GM19025 (cell line): ENCODE data around the gene CBX8.

ENCODE experiments used
- ATAC-seq: cut with Tn5 transposase; IDR thresholded peaks from one replicate; pipeline ENCODE4 v1.9.1; 2021; ENCODE audit warnings: mild to moderate bottlenecking, low read depth, moderate library complexity; ENCODE audit not compliant: unreplicated experiment

CBX8 gene

DNA sequence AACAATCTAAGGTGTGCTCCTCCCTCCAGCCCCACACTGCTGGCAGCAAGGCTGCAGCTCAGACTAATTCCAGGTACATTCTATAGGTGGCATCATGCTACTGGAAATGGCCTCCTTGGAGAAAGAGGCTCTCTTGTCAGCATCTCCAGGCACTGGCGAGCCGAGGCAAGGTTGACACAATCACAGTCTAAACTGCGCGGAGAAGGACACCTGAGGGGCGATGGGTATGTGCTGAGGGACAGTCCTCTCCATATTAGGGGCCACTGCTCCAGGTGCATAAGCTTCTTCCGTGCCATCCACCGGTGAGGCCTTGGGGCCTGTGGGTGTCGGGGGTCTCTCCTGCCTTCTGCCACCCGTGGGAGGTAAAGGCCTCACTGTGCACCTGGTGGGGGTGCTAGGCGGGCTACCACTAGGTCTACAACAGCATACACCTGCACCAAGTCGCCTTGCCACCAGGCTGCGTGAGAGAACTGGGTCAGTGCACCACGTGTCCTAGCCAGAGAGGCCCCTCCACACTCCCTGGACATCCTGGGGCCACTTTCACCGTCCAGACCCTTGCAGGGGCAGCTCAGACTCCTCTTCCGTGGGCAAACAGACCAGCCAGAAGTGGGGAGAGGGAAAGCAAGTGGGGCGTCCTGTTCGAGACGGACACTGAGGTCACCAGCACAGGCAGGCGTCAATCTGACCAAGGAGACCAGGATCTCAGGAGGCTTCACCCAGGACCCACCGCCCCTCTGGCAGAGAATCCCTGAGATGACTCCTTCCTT lies 12.1 kb upstream of the CBX8 start:
- ATAC-seq = no peak

- no peak for ATAC-seq
Measured at GRCh38 chr17:79806863-79807720, 10.2 kb upstream of the CBX8 start.

GRCh38 chr17:79806446-79806760 lies 9.5 kb upstream of the CBX8 start:
- no peak for ATAC-seq

GRCh38 chr17:79804856-79805696 lies 8.2 kb upstream of the CBX8 start:
- peak; percentile 6 for ATAC-seq

- ATAC-seq = peak; percentile 76
Measured at GRCh38 chr17:79803997-79804855, 7.3 kb upstream of the CBX8 start.

DNA sequence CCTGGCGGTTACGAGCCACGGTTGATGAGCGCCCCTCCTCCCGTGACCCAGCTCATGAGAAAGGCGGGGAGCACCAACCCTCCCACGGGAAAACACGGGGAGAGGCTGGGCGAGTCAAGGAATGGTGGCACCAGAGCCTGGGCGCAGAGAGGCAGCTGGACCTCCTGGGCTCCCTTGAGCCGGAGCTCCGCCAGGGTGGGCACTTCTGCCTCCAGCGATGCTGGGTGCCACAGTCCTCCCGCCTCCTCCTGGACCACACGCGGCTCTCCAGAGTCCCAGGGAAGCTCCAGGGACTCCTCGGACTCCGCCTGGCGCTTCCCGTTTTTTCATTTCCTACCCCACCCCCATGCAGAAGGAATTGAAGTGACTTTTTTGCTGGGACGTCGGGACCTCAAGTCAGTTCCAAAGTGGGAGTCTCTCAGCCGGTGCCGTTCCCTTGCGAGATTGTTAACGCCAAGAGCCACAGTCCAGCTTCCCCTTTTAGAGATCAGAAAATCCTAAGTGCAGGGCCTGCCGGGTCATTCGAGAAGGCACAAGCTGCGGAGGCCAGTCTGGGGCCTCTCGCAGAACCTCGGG lies 6.6 kb upstream of the CBX8 start:
- ATAC-seq = no peak

DNA sequence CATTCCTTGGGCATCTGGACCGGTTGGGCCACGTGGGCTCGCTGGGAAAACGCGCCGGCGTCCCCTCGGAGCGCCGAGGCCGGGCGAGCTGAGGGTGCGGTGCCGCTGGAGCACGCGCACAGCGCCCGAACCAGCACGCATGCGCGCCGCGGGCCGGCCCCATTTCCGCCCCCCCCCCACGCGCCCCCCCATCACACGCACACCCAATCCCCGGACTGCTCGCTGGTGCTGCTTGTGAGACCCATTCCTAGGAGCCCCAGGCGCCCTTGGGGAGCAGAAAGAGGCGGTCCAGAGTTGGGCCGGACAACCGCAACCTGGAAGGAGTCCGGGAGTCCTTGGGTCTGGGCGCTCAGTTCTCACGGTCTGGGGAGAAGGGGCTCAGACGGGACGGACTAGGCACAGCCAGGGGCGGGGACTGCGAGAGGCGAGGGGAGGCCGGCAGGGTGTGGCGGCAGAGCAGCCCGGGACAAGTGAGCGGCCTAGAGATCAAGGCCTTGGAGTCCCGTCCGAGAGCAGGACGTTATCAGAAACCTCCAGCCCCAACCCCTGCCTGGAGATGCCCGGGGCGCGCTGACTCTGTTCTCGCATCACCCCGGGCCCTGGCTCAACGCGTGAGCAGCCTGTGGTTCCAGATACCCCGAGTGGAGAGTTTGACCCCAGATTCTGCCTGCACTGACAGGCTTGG lies 6.0 kb upstream of the CBX8 start:
- ATAC-seq = no peak

- no peak for ATAC-seq
Measured at GRCh38 chr17:79802039-79802735, 5.3 kb upstream of the CBX8 start.

DNA sequence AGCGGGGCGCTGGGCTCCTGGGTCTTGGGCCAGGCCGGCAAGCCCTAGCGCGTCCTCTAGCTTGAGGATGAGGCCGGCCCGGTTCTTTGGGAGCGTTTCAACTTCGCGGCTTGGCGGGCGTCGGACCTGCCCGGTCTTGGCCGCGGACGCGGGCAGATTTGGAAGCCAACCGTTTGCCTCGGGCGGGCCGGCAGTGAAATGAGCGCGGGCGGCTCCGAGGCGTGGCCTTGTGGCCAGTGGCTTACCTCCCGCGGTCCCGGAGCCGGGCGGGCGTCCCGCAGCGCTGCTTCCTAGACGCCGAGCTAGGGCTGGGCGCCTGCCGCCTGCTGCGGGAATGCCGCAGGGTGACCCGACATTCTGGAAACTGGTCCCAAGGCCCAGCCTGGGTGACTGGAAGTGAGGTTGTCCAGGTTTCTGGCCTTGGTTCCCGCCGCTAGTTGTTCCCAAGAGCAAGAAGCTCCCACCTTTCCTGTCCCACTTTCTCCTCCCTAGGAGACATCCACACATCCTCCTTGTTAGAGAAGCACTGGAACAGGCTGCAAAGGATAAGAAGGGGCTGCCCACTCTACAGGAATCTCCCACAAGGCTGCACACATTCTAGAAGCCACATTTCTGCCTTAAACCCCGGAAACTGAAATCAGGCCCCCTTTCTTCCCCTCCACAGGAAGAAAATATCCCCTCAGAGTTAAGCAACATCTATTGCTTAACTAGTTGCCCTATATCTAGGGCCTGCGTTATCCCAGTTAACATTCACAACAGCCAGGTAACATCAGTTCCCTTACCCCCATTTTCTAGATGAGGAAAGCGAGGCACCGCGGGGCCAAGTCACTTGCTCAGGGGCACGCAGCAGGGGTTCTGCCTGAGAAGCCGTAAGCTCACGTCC lies 4.5 kb upstream of the CBX8 start:
- no peak for ATAC-seq

GRCh38 chr17:79800325-79801155 lies 3.7 kb upstream of the CBX8 start:
- no peak for ATAC-seq

DNA sequence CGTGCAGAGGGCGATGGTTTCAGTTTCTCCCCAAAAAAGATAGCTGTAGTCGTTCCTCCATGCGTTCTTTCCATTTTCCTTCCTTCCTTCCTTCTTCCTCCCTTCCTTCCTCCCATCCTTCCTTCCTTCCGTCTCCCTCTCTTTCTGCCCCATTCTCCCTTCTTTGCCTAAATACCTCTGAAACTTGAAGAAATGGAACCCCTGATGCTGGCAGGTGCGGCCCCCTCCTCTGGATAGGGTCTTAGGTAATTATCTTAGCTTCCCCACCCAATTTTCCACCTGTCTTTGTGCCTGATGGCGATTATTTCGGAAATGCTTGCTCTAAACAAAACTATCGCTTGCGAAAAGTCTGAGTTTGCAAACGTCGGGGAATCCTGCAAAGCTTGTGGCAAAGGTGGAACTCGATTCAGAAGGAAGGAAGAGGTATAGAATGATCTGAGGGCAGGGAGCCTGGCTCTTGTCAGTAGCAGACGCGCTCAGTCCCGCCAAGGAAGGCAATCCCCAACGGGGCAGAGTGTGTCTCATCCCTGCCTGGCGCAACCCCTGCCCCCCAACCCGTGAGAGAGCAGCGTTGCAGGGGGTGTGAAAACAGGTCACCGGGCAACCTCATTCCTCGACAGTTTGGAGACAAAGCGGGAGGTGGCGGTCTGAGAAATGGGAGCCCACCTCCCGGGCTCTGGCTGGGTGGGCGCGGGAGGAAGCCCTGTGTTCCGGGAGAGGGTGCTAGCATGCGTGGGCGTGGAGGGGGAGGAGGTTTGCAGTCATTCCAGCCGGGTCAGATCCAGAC lies 2.9 kb upstream of the CBX8 start:
- ATAC-seq = no peak

- ATAC-seq = no peak
Measured at GRCh38 chr17:79799174-79799537, 2.3 kb upstream of the CBX8 start.

DNA sequence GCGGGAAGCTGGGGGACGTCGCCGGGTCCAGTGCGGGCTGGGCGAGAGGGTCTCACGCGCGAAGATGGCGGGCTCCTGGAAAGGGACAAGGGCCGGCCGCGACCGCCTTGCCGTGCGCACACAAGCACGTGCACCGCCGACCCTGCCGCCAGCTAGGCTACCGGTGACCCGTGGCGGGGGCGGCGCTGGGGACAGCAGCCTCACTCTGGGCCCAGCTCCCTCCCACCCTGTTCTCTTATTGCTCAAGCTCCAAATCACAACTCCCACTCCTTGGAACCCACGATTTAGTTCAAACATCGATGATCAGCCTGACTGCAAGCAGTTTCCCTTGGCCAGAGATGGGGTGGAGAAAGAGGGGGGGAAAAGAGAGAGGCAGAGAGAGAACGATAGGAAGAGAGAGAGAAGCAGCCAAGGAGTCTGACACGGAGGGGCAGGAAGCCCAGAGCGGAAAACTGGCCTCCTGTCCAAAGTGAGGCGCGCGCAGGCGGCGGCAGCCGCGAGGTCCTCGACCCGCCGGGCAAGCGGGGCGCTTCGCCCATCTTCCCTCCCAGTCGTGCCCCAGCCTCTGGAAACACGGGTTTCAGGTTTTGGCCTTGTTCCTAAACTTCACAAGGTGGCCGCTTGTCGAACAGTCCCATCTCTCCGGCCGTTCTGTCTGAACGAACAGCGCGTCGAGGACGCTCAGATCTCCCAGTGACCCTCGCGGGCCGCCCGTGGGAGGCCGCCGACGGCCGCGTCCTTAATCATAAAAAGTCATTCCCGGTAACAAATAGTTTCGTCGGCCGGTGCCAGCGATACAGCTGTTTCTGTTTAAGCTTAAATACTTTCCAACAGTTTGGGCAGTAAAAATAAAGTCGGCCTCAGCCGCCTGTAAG lies 1.7 kb upstream of the CBX8 start:
- ATAC-seq = no peak

DNA sequence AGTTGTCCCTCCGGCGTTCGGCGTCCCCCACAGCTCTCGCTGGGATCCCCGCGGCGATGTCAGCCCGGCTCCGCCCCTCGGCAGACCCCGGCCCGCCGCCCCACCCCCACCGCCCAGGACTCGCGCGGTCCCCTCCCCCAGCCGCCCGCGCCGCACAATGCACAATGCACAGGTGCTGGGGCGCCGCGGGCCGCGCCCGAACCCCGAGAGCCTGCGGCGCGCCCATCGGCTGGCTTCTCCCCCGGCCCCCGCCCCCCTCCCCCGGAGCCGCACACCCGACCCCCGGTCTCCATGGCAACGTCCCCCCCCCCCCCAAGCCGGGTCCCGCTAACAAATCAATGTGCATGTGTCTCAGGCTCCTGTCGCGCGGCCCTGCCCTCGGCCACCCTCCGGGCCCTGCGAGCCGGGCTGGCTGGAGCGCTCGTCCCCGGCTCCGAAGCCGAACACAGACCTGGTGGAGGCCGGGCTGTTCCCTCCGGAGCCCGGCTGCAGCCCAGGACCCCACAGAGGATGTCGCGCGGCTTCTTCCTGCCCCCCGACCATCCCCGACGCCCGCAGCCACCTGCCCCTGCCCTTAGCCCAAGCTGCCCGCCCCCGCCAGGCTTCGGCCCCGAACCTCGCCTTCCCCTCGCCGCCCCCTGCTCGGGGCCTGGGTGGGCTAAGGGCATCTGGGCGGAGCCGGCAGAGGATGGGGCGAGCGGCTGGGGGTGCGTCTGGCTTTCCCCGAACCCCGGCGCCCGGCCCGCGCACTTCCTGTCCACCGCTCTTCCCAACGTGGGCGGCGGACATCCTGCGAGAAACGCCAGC lies 818 bp upstream of the CBX8 start:
- ATAC-seq = peak; percentile 15

DNA sequence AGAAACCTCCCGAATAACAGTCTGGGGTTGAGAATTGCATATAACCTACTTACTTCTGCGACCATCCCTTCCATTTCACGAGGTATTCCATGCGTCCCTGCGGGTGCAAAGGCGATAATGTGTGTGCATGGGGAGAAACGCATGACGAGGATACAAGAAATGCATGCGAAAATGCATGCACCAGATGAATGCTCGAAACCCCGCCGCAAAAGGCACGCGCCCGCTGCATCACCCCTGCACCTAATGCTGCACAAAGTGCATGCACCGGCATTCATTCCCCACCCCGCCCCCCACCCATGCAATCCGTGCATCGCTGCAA lies 474 bp downstream of the CBX8 start:
- ATAC-seq = no peak
